ENCODE data around the gene TTC16. TPM values are rescaled to one million over a fixed set of nuclear protein-coding genes. Genes with fewer than 3 reads are reported as not detected.

TTC16 gene
- total RNA-seq, 4 donors from 2014 or later, result not detected

DNA sequence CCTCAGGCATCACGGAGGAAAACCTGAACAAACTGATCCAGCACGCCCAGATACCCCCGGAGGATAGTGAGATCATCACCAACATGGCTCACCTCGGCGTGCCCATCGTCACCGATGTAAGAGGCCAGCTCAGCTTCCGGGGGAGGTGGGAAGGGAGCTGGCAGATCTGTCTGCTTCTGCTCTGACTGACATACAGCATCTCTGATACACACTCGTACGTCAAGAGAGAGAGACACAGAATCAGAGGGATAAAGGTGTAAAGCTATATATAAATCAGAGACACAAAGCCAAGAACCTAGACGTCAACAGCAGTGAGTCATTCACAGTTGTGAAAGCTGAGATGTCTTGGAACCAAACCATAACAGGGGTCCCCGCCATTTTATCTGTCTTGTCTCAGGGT lies 39.2 kb upstream of the TTC16 start:
- Histone ChIP-seq H3K4me3 (no peak overlapping the region), H3K9me3 (no peaks in the 10 kb centered on the region), H3K36me3 (peaks cover 0 to 98% of the 10 kb centered on the region in 2 donors), H3K27me3 (no peaks in the 10 kb centered on the region), H3K4me1 (no peaks in the 10 kb centered on the region), H3K27ac (no peak overlapping the region)
- 66 to 75% methylated on average over 3 to 4 of the region's 12 CpGs for WGBS, 2 donors (ENCODE audit: low coverage in 1 of 2)
- ATAC-seq, result no peak
- TF ChIP-seq, protein P1, sequence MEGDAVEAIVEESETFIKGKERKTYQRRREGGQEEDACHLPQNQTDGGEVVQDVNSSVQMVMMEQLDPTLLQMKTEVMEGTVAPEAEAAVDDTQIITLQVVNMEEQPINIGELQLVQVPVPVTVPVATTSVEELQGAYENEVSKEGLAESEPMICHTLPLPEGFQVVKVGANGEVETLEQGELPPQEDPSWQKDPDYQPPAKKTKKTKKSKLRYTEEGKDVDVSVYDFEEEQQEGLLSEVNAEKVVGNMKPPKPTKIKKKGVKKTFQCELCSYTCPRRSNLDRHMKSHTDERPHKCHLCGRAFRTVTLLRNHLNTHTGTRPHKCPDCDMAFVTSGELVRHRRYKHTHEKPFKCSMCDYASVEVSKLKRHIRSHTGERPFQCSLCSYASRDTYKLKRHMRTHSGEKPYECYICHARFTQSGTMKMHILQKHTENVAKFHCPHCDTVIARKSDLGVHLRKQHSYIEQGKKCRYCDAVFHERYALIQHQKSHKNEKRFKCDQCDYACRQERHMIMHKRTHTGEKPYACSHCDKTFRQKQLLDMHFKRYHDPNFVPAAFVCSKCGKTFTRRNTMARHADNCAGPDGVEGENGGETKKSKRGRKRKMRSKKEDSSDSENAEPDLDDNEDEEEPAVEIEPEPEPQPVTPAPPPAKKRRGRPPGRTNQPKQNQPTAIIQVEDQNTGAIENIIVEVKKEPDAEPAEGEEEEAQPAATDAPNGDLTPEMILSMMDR (IDR thresholded peaks at IDR 0.05), result no peak
- TF ChIP-seq POLR2A (IDR thresholded peaks at IDR 0.05) (no peak), EP300 (IDR thresholded peaks at IDR 0.05) (no peak), POLR2AphosphoS5 (IDR thresholded peaks at IDR 0.05) (no peak)

DNA sequence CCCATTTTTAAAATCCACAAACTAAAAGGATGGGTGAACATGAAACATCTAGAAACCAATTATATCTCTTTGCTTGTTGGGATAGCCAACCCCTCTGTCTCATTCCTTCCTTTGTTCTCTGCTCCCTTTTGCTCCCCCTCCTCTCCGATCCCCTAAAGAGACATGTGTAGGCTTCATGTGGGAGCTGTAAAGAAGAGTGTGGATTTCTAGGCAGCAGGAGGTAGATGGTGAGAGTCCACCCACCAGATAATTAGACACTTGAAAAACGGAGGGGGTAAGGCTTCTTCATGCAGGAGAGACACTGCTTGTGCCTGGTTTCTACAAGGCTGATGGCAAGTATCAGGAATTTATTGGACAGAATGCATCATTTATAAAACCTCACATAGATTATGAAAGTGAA lies 36.4 kb upstream of the TTC16 start:
- no peak overlapping the region for H3K4me3 ChIP-seq
- peaks cover 0 to 98% of the 10 kb centered on the region in 2 donors for H3K36me3 ChIP-seq
- H3K27me3 ChIP-seq, result no peaks in the 10 kb centered on the region
- H3K4me1 ChIP-seq, result no peaks in the 10 kb centered on the region
- H3K9me3 ChIP-seq, result no peaks in the 10 kb centered on the region
- no peak for ATAC-seq
- WGBS, 2 donors (ENCODE audit: low coverage in 1 of 2), result 93 to 100% methylated on average over 1 to 2 of the region's 2 CpGs
- no peak overlapping the region for H3K27ac ChIP-seq
- TF ChIP-seq POLR2A (IDR thresholded peaks at IDR 0.05), result no peak
- TF ChIP-seq POLR2AphosphoS5 (IDR thresholded peaks at IDR 0.05), result no peak
- TF ChIP-seq, protein P1 (IDR thresholded peaks at IDR 0.05), result no peak
- TF ChIP-seq EP300 (IDR thresholded peaks at IDR 0.05), result no peak

DNA sequence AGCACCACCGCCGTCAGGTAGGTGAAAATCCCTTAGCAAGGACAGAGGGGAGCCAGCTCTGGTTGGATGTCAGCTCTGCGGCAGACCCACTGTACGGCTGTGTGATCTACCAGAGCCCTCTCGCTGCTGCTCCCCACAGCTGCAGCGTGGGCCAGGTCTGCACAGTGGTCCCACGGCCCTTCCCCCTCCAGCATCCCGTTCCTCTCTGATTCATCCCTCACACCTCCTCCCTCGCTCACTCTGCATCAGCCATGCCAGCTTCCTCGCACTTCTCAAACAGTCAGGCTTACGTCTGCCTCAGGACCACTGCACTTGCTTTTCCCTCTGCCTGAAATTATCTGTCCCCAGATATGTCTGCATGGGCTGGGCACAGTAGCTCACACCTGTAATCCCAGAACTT lies 35.7 kb upstream of the TTC16 start:
- TF ChIP-seq, protein P1 (IDR thresholded peaks at IDR 0.05), result no peak
- TF ChIP-seq POLR2A (IDR thresholded peaks at IDR 0.05), result no peak
- no peak for TF ChIP-seq EP300 (IDR thresholded peaks at IDR 0.05)
- no peak for TF ChIP-seq POLR2AphosphoS5 (IDR thresholded peaks at IDR 0.05)
- no peaks in the 10 kb centered on the region for H3K9me3 ChIP-seq
- H3K4me3 ChIP-seq, result no peak overlapping the region
- no peak overlapping the region for H3K27ac ChIP-seq
- 89 to 91% methylated on average over 6 of the region's 11 CpGs for WGBS, 2 donors (ENCODE audit: low coverage in 1 of 2)
- H3K4me1 ChIP-seq, result no peaks in the 10 kb centered on the region
- H3K36me3 ChIP-seq, result peaks cover 0 to 98% of the 10 kb centered on the region in 2 donors
- no peak for ATAC-seq
- H3K27me3 ChIP-seq, result no peaks in the 10 kb centered on the region

DNA sequence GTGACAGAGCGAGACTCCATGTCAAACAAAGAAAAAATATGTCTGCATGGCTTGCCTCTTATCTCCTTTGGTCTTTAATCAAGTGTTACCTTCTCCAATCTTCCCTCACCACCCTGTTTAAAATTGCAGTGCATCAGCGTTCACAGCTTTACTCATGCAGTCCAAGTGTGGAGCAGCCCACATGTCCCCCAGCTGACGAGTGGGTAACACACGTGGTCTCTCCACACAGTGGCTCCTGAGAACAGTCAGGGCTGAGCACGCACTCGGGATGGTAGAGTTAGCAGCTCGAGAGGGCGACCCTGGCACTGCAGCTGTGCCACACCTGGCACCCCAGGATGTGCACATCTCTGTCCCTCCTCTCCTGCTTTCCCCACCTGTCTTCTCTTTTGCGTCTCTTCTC lies 35.0 kb upstream of the TTC16 start:
- Histone ChIP-seq H3K4me1 (no peaks in the 10 kb centered on the region), H3K36me3 (peaks cover 0 to 96% of the 10 kb centered on the region in 2 donors), H3K4me3 (no peak overlapping the region), H3K27ac (no peak overlapping the region), H3K27me3 (no peaks in the 10 kb centered on the region), H3K9me3 (no peaks in the 10 kb centered on the region)
- WGBS, 2 donors (ENCODE audit: low coverage in 1 of 2), result 78 to 94% methylated on average over 4 to 6 of the region's 9 CpGs
- TF ChIP-seq EP300 (IDR thresholded peaks at IDR 0.05) (no peak), POLR2A (IDR thresholded peaks at IDR 0.05) (no peak), POLR2AphosphoS5 (IDR thresholded peaks at IDR 0.05) (no peak)
- TF ChIP-seq, protein P1 (IDR thresholded peaks at IDR 0.05), result no peak
- no peak for ATAC-seq

DNA sequence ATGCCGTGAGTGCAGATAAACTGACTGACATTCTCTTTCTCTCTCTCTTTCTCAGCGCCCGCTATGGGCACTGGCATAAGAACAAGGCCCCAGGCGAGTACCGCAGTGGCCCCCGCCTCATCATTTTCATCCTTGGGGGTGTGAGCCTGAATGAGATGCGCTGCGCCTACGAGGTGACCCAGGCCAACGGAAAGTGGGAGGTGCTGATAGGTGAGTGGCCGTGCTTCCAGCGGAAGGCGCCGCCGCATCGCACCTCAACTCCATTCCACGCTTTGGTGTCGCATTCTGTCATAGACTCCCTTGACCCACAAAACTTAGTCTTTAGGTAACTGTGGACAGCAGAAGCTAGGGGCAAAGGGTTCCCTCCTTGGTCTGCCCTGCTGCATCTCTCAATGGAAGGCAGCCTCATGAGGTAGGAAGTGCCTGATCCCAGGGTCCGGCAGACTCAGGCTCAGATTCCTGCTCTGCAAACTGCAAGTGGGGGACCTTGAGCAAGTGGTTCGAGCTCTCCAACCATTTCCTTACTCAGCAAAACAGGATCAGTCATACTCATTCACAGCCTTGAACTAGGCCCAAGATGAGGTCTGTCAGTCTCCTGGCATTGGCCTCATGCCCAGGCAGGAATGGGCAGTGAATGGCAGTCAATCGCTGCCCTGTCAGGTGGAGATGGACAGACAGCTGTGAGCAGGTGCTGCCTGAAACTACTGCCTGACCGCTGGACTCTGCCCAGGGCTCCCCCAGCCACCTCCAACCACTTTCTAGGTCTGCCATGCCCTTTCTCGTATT lies 33.3 kb upstream of the TTC16 start:
- no peak overlapping the region for H3K4me3 ChIP-seq
- no peak for ATAC-seq
- H3K27me3 ChIP-seq, result no peaks in the 10 kb centered on the region
- H3K36me3 ChIP-seq, result peaks cover 0 to 96% of the 10 kb centered on the region in 2 donors
- TF ChIP-seq POLR2AphosphoS5 (IDR thresholded peaks at IDR 0.05) (no peak), POLR2A (IDR thresholded peaks at IDR 0.05) (no peak), EP300 (IDR thresholded peaks at IDR 0.05) (no peak)
- TF ChIP-seq, protein P1 (IDR thresholded peaks at IDR 0.05), result no peak
- WGBS, 2 donors (ENCODE audit: low coverage in 1 of 2), result 93 to 95% methylated on average over 13 to 14 of the region's 23 CpGs
- H3K27ac ChIP-seq, result no peak overlapping the region
- H3K4me1 ChIP-seq, result no peaks in the 10 kb centered on the region
- no peaks in the 10 kb centered on the region for H3K9me3 ChIP-seq

All from gastroesophageal sphincter (tissue), 4 donors.